K562 (cell line): Measurements from ENCODE around the gene PIK3R2. TPM values are rescaled to one million over a fixed set of nuclear protein-coding genes. Genes with fewer than 3 reads are reported as not detected.

ENCODE experiments used
- ATAC-seq: fragments of 200-7000 bp; cut with Tn5 transposase; 3 replicates; pipeline ENCODE4 v1.9.1; 2020; ENCODE audit warnings: moderate library complexity
- BruUV-seq: library from RNA; stranded (reverse); fragments of 400-500 nt; replicated peaks from 2 replicates; lab custom pipeline; 2021; lab: Mats Ljungman, UMichigan
- CTCF ChIA-PET: fragments of 300-600 bp; formaldehyde crosslinking; extraction: SDS; loops from one replicate; lab custom pipeline; 2021; ENCODE audit warnings: low intra/inter-chr PET ratio; lab: Yijun Ruan, JAX
- POLR2A ChIA-PET: fragments of 300-600, 350-650 bp; sonication (Branson Sonifier 250); formaldehyde crosslinking; extraction: SDS; loops from one replicate; lab custom pipeline; 2021; ENCODE audit warnings: antibody characterized with exemption, inconsistent platforms; lab: Yijun Ruan, JAX
- DNase-seq, 4 experiments: peaks; one replicate each; pipeline versions ENCODE4 v3.0.0 to v3.0.0-alpha.2; 2011 to 2018; ENCODE audit warnings: low spot score in 3 of 4, mixed read lengths in 3 of 4; ENCODE audit errors: extremely low read depth in 1 of 4
- FAIRE-seq: peaks from 2 replicates; lab custom pipeline; 2011; peaks lifted over from hg19 to GRCh38; lab: Jason Lieb, UNC
- H2AFZ ChIP-seq: 2 replicates; pipeline ENCODE4 v1.6.0; 2011; ENCODE audit warnings: low read depth, low read length, control low read depth, inconsistent platforms
- H3K27ac ChIP-seq: fragments of 200-600 bp; 3 replicates; pipeline ENCODE4 v1.8.0; 2011; ENCODE audit warnings: low read depth, mild to moderate bottlenecking, control low read depth, inconsistent platforms, low read length, moderate library complexity, mixed read lengths; ENCODE audit errors: extremely low read depth
- H3K27me3 ChIP-seq, 2 experiments: fragments of 300-600 bp in 1 of 2; 2 replicates in 1 of 2; 3 replicates in 1 of 2; pipeline versions ENCODE4 v1.6.0 to v1.8.0; 2011; ENCODE audit warnings: inconsistent platforms in 2 of 2, low read length in 2 of 2, mild to moderate bottlenecking in 1 of 2, mixed read lengths in 1 of 2, moderate library complexity in 1 of 2; ENCODE audit not compliant: control insufficient read depth in 2 of 2, insufficient read depth in 2 of 2
- H3K36me3 ChIP-seq: fragments of 300-600 bp; 3 replicates; pipeline ENCODE4 v1.8.0; 2011; ENCODE audit warnings: mild to moderate bottlenecking, low read length, inconsistent platforms; ENCODE audit not compliant: control insufficient read depth, insufficient read depth
- H3K4me1 ChIP-seq, 2 experiments: fragments of 200-600 bp in 1 of 2; replicated peaks in 1 of 2; 2 replicates in 1 of 2; 3 replicates in 1 of 2; pipeline versions ENCODE4 v1.5.1 to v1.8.0; 2011; ENCODE audit warnings: inconsistent platforms in 2 of 2, low read length in 2 of 2, mild to moderate bottlenecking in 1 of 2, mixed read lengths in 1 of 2, moderate library complexity in 1 of 2; ENCODE audit not compliant: control insufficient read depth in 2 of 2, insufficient read depth in 2 of 2
- H3K4me2 ChIP-seq: 2 replicates; pipeline ENCODE4 v1.6.1; 2011; ENCODE audit warnings: low read length, control low read depth, inconsistent platforms, mixed read lengths; ENCODE audit not compliant: insufficient read depth
- H3K4me3 ChIP-seq: fragments of 200-600 bp; sonication (generic), shearing (Covaris generic); 2 replicates; pipeline ENCODE4 v1.5.1; 2016; ENCODE audit warnings: control low read depth, inconsistent platforms
- H3K79me2 ChIP-seq: fragments of 200-600 bp; 3 replicates; pipeline ENCODE4 v1.8.0; 2011; ENCODE audit warnings: low read length, inconsistent platforms; ENCODE audit not compliant: control insufficient read depth, insufficient read depth
- H3K9ac ChIP-seq, 2 experiments: 2 replicates each; pipeline versions ENCODE4 v1.6.0 to v1.6.1; 2011; ENCODE audit warnings: low read depth in 2 of 2, low read length in 2 of 2, control low read depth in 1 of 2, inconsistent platforms in 1 of 2, mild to moderate bottlenecking in 1 of 2, mixed read lengths in 1 of 2; ENCODE audit not compliant: insufficient read depth in 1 of 2
- H3K9me1 ChIP-seq: one replicate; pipeline ENCODE4 v1.6.0; 2011; ENCODE audit warnings: inconsistent platforms, mild to moderate bottlenecking, low read length, moderate library complexity; ENCODE audit not compliant: control insufficient read depth, insufficient read depth
- H3K9me3 ChIP-seq: replicated peaks from 2 replicates; pipeline ENCODE4 v1.5.1; 2011; ENCODE audit warnings: low read depth, low read length, inconsistent platforms; ENCODE audit not compliant: control insufficient read depth, insufficient read depth
- H4K20me1 ChIP-seq: replicated peaks from 2 replicates; pipeline ENCODE4 v1.6.1; 2011; ENCODE audit warnings: low read length, inconsistent platforms, mixed read lengths; ENCODE audit not compliant: control insufficient read depth, insufficient read depth
- ATF1 ChIP-seq, 2 experiments: fragments of 450-650 bp in 1 of 2; IDR thresholded peaks; 2 replicates each; pipeline ENCODE4 v1.6.1; 2016; ENCODE audit warnings: missing compliant biosample characterization in 1 of 2, missing genetic modification characterization in 1 of 2
- ETS2 ChIP-seq: IDR thresholded peaks from 2 replicates; pipeline ENCODE4 v1.6.1; 2016; ENCODE audit warnings: borderline replicate concordance, missing genetic modification characterization, mild to moderate bottlenecking, moderate library complexity, missing compliant biosample characterization; ENCODE audit not compliant: poor library complexity, severe bottlenecking
- HNRNPK ChIP-seq: fragments of 200-400 bp; formaldehyde crosslinking; IDR thresholded peaks from one replicate; pipeline ENCODE4 v1.6.1; 2018; ENCODE audit warnings: mild to moderate bottlenecking, low read depth, low read length; ENCODE audit not compliant: poor library complexity, severe bottlenecking
- MAFF ChIP-seq: IDR thresholded peaks from 2 replicates; pipeline ENCODE4 v1.6.1; 2012; ENCODE audit warnings: low read length, improper control_type of control experiment
- POLR2AphosphoS5 ChIP-seq: IDR thresholded peaks from 2 replicates; pipeline ENCODE4 v1.6.1; 2011; ENCODE audit warnings: mild to moderate bottlenecking, low read depth, low read length, moderate library complexity; ENCODE audit not compliant: control insufficient read depth, insufficient read depth
- POLR2G ChIP-seq: fragments of 200-400 bp; formaldehyde crosslinking; IDR thresholded peaks from 2 replicates; pipeline ENCODE4 v1.6.1; 2017; ENCODE audit warnings: low read depth, mild to moderate bottlenecking, antibody characterized with exemption, low read length, moderate library complexity
- WGBS: fragments of 100-300 bp; shearing (Covaris generic); methylation state at CpG from one replicate; pipeline ENCODE4 v1.1.6; 2016; ENCODE audit warnings: low coverage, mixed read lengths; ENCODE audit not compliant: insufficient coverage; ENCODE audit errors: missing lambda C conversion rate; 5-methylcytosine and 5-hydroxymethylcytosine counted together
- in situ Hi-C: fragments of 300-500 bp; cut with MboI; formaldehyde crosslinking; loops from 4 replicates; pipeline ENCODE4 v1.15.0; 2018; ENCODE audit warnings: inconsistent platforms, mixed read lengths
- intact Hi-C: fragments of 100-400 bp; cut with micrococcal nuclease; formaldehyde crosslinking; loops from 2 replicates; pipeline ENCODE4 v1.14.2; 2022
- polyA plus RNA-seq, 8 experiments: library from polyadenylated mRNA; depleted of rRNA in 4 of 8; stranded (reverse) in 5 of 8; unstranded in 3 of 8; fragments of >200 nt; fragmentation: Nextera tagmentation in 2 of 8; fragmentation: Illumina TruSeq in 1 of 8; extraction: Ambion mirVana in 2 of 8; extraction: Trizol in 1 of 8; gene quantifications; 2 replicates each; pipeline versions ENCODE4 v1.2.1 to v1.2.3, GENCODE V29; 2011 to 2014; ENCODE audit warnings: inconsistent platforms in 1 of 8, missing spikeins in 1 of 8
- total RNA-seq, 7 experiments: library from RNA; depleted of rRNA in 6 of 7; stranded (reverse); fragments of >200 nt in 6 of 7; fragmentation: Illumina TruSeq in 2 of 7; extraction: Trizol in 2 of 7; gene quantifications; 2 replicates each; pipeline versions ENCODE4 v1.2.1 to v1.2.3, GENCODE V29; 2011 to 2021; ENCODE audit warnings: low replicate concordance in 1 of 7
- TF ChIP-seq, protein P1 (sequence below): fragments of 450-650 bp; IDR thresholded peaks from 2 replicates; pipeline ENCODE4 v1.6.1; 2016; ENCODE audit warnings: missing biosample characterization, missing genetic modification characterization
- TF ChIP-seq, protein P2 (sequence below): sonication (generic); IDR thresholded peaks from 2 replicates; pipeline ENCODE4 v1.6.1; 2016
- TF ChIP-seq, protein P3 (sequence below): fragments of 150-350 bp; conservative IDR thresholded peaks from 2 replicates; pipeline ENCODE4 v1.6.1; 2014; ENCODE audit warnings: low read length

The PIK3R2 gene
- total and polyA plus RNA-seq, 9 of the 15 experiments (the other 6 are each of a cell fraction or from before 2014, with no cell fraction given), result 0.39 to 37.9 (median 5.3) TPM

DNA sequence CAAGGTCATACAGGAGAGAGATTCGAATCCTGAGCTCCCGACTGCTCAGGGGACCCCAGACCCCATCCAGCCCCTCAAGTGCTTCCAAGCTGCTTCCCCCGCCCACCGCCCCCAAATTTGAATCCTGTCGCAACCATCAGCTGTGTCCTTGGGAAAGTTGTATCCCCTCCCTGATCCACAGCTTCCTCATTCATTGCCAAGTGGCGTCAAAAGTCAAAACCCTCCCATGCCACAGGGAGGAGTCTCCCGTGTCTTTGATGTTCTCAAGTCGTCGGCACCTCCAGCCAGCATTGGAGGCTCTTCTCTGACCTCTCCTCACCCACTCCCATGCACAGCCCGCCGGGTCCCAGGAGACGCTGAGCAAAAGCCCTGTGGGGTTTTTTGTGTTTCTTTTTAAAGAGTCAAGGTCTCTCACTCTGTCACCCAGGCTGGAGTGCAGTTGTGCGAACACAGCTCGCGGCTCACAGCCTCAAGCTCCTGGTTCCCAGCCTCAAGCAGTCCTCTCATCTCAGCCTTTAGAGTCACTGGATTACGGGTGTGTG lies 17.8 kb downstream of the PIK3R2 start:
- no peak for DNase-seq
- Histone ChIP-seq H3K9me3 (no peaks in the 10 kb centered on the region), H2AFZ (no peak overlapping the region), H4K20me1 (0 out of 2 replicates have a peak, but pooled peaks cover 4% of the 10 kb centered on the region), H3K9me1 (no peaks in the 10 kb centered on the region), H3K4me2 (no peak overlapping the region), H3K79me2 (peaks cover 15% of the 10 kb centered on the region), H3K36me3 (peaks cover 52% of the 10 kb centered on the region; the same call in 2 of the 3 replicates), H3K9ac (peak overlapping the region in 1 of 2 experiments; percentile 65; a peak in 1 of 4 replicates), H3K4me3 (no peak overlapping the region), H3K4me1 (peaks cover 14 to 35% of the 10 kb centered on the region in 2 experiments), H3K27me3 (no peaks in the 10 kb centered on the region), H3K27ac (no peak overlapping the region)
- WGBS, result 83% methylated on average over 16 of the region's 16 CpGs
- ChIA-PET CTCF (no interaction called here), POLR2A (interaction anchor here (0.6 to 1.0 kb wide), 4 partner anchors 15 to 590 kb away, joined by 3 to 4 read pairs (median 4); no protein-coding TSS in a partner anchor)
- ATAC-seq, result no peak
- FAIRE-seq, result no peak
- TF ChIP-seq POLR2G (0 out of 2 replicates have a peak, but pooled peaks have one; percentile 12), POLR2AphosphoS5 (no peak), ATF1 (CRISPR knock-in tag; IDR thresholded peaks at IDR 0.05) (no peak), ATF1 (tag; IDR thresholded peaks at IDR 0.05) (no peak), HNRNPK (no peak), MAFF (no peak), ETS2 (tag) (no peak)
- TF ChIP-seq, protein P1, sequence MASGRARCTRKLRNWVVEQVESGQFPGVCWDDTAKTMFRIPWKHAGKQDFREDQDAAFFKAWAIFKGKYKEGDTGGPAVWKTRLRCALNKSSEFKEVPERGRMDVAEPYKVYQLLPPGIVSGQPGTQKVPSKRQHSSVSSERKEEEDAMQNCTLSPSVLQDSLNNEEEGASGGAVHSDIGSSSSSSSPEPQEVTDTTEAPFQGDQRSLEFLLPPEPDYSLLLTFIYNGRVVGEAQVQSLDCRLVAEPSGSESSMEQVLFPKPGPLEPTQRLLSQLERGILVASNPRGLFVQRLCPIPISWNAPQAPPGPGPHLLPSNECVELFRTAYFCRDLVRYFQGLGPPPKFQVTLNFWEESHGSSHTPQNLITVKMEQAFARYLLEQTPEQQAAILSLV, result no peak
- TF ChIP-seq, protein P2, sequence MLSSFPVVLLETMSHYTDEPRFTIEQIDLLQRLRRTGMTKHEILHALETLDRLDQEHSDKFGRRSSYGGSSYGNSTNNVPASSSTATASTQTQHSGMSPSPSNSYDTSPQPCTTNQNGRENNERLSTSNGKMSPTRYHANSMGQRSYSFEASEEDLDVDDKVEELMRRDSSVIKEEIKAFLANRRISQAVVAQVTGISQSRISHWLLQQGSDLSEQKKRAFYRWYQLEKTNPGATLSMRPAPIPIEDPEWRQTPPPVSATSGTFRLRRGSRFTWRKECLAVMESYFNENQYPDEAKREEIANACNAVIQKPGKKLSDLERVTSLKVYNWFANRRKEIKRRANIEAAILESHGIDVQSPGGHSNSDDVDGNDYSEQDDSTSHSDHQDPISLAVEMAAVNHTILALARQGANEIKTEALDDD, result no peak
- TF ChIP-seq, protein P3, sequence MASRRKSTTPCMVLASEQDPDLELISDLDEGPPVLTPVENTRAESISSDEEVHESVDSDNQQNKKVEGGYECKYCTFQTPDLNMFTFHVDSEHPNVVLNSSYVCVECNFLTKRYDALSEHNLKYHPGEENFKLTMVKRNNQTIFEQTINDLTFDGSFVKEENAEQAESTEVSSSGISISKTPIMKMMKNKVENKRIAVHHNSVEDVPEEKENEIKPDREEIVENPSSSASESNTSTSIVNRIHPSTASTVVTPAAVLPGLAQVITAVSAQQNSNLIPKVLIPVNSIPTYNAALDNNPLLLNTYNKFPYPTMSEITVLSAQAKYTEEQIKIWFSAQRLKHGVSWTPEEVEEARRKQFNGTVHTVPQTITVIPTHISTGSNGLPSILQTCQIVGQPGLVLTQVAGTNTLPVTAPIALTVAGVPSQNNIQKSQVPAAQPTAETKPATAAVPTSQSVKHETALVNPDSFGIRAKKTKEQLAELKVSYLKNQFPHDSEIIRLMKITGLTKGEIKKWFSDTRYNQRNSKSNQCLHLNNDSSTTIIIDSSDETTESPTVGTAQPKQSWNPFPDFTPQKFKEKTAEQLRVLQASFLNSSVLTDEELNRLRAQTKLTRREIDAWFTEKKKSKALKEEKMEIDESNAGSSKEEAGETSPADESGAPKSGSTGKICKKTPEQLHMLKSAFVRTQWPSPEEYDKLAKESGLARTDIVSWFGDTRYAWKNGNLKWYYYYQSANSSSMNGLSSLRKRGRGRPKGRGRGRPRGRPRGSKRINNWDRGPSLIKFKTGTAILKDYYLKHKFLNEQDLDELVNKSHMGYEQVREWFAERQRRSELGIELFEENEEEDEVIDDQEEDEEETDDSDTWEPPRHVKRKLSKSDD, result no peak
- in situ Hi-C loops (no loop called here), intact Hi-C loops (no loop called here)
- no TSS peak for BruUV-seq
